K562 (cell line): ENCODE results near the gene ARL16. TPM values are rescaled to one million over a fixed set of nuclear protein-coding genes. Genes with fewer than 3 reads are reported as not detected.

Experiments
- CBFA2T2 ChIP-seq: fragments of 450-650 bp; conservative IDR thresholded peaks from 2 replicates; pipeline ENCODE4 v1.6.1; 2017; ENCODE audit warnings: mild to moderate bottlenecking
- CTBP1 ChIP-seq: fragments of 450-650 bp; IDR thresholded peaks from 2 replicates; pipeline ENCODE4 v1.6.1; 2016; ENCODE audit warnings: borderline replicate concordance
- MYC ChIP-seq, 2 experiments: fragments of 250-450 bp in 1 of 2; sonication (Bioruptor Pico) in 1 of 2; IDR thresholded peaks; 2 replicates each; pipeline versions ENCODE4 v1.5.1 to v1.6.1; 2012 to 2021; ENCODE audit warnings: low read depth in 2 of 2, borderline replicate concordance in 1 of 2, improper control_type of control experiment in 1 of 2, low read length in 1 of 2, mild to moderate bottlenecking in 1 of 2, moderate library complexity in 1 of 2
- SMARCE1 ChIP-seq: fragments of 450-650 bp; IDR thresholded peaks from 2 replicates; pipeline ENCODE4 v1.7.1; 2016; ENCODE audit warnings: mild to moderate bottlenecking
- ZNF668 ChIP-seq: fragments of 250-450 bp; sonication (Bioruptor Pico); IDR thresholded peaks from 2 replicates; pipeline ENCODE4 v1.8.0; 2022; ENCODE audit warnings: mild to moderate bottlenecking, inconsistent platforms
- polyA plus RNA-seq, 8 experiments: library from polyadenylated mRNA; depleted of rRNA in 4 of 8; stranded (reverse) in 5 of 8; unstranded in 3 of 8; fragments of >200 nt; fragmentation: Nextera tagmentation in 2 of 8; fragmentation: Illumina TruSeq in 1 of 8; extraction: Ambion mirVana in 2 of 8; extraction: Trizol in 1 of 8; gene quantifications; 2 replicates each; pipeline versions ENCODE4 v1.2.1 to v1.2.3, GENCODE V29; 2011 to 2014; ENCODE audit warnings: inconsistent platforms in 1 of 8, missing spikeins in 1 of 8
- total RNA-seq, 7 experiments: library from RNA; depleted of rRNA in 6 of 7; stranded (reverse); fragments of >200 nt in 6 of 7; fragmentation: Illumina TruSeq in 2 of 7; extraction: Trizol in 2 of 7; gene quantifications; 2 replicates each; pipeline versions ENCODE4 v1.2.1 to v1.2.3, GENCODE V29; 2011 to 2021; ENCODE audit warnings: low replicate concordance in 1 of 7
- TF ChIP-seq, protein P1 (sequence below), 2 experiments: fragments of 450-650 bp; IDR thresholded peaks; 2 replicates each; pipeline ENCODE4 v1.6.1; 2016; ENCODE audit warnings: mild to moderate bottlenecking in 2 of 2, borderline replicate concordance in 1 of 2, low read depth in 1 of 2, moderate library complexity in 1 of 2
- TF ChIP-seq, protein P2 (sequence below), 2 experiments: fragments of 450-650 bp in 1 of 2; sonication (generic) in 1 of 2; formaldehyde crosslinking in 1 of 2; IDR thresholded peaks; 2 replicates each; pipeline versions ENCODE4 v1.7.1 to v1.9.0; 2016 to 2022; ENCODE audit warnings: inconsistent platforms in 1 of 2, mild to moderate bottlenecking in 1 of 2, missing genetic modification reagents in 1 of 2

The ARL16 gene
- total and polyA plus RNA-seq, 9 of the 15 experiments (the other 6 are each of a cell fraction or from before 2014, with no cell fraction given): 5.4 to 32.4 (median 22.6) TPM

- TF ChIP-seq, protein P1, sequence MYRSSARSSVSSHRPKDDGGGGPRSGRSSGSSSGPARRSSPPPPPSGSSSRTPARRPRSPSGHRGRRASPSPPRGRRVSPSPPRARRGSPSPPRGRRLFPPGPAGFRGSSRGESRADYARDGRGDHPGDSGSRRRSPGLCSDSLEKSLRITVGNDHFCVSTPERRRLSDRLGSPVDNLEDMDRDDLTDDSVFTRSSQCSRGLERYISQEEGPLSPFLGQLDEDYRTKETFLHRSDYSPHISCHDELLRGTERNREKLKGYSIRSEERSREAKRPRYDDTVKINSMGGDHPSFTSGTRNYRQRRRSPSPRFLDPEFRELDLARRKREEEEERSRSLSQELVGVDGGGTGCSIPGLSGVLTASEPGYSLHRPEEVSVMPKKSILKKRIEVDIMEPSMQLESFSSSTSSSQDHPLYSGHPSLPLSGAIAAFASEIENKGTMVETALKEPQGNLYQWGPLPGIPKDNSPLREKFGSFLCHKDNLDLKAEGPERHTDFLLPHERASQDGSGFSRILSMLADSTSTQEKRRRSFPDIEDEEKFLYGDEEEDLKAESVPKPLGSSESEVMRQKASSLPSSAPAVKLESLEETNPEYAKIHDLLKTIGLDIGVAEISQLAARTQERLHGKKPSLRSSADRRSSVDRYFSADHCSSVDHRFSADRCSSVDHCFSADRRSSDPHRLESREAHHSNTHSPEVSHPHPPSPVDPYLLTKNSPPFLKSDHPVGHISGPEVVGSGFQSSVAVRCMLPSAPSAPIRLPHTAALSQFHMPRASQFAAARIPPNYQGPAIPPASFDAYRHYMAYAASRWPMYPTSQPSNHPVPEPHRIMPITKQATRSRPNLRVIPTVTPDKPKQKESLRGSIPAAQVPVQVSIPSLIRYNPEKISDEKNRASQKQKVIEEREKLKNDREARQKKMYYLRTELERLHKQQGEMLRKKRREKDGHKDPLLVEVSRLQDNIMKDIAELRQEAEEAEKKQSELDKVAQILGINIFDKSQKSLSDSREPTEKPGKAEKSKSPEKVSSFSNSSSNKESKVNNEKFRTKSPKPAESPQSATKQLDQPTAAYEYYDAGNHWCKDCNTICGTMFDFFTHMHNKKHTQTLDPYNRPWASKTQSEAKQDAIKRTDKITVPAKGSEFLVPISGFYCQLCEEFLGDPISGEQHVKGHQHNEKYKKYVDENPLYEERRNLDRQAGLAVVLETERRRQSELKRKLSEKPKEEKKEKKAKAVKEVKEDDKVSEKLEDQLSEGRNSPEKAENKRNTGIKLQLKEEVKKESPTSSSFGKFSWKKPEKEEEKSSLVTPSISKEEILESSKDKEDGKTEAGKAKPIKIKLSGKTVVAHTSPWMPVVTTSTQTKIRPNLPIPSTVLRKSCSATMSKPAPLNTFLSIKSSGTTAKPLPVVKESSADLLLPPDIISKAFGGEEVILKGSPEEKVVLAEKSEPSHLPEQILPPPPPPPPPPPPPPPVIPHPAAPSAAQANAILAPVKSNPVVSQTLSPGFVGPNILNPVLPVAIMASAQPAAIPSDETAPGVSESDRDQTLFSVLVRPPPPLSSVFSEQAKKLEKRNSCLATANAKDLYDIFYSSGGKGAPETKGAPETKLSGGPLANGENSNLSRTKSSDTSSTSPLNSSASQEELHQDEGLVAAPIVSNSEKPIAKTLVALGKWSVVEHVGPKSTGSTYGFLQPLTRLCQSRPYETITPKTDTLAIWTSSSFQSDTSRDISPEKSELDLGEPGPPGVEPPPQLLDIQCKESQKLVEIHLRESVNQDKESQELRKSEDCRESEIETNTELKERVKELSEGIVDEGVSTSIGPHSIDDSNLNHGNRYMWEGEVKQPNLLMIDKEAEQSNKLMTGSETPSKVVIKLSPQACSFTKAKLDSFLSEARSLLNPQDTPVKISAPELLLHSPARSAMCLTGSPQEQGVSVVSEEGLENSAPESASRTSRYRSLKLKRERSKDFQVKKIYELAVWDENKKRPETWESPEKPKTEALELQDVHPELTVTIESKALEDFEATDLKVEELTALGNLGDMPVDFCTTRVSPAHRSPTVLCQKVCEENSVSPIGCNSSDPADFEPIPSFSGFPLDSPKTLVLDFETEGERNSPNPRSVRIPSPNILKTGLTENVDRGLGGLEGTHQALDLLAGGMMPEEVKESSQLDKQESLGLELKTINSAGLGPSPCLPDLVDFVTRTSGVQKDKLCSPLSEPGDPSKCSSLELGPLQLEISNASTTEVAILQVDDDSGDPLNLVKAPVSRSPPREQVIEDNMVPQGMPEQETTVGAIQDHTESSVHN (IDR thresholded peaks at IDR 0.05; ENCODE audit: borderline replicate concordance in 1 of 2, low read depth in 1 of 2): peak in 1 of 2 experiments; percentile 60; a peak in 1 of 4 replicates
- TF ChIP-seq ZNF668 (CRISPR knock-in tag) (no peak), MYC (IDR thresholded peaks at IDR 0.05; ENCODE audit: low read depth, low read length) (0 out of 2 replicates have a peak, but pooled peaks have one; percentile 10), MYC (CRISPR knock-in tag; IDR thresholded peaks at IDR 0.05; ENCODE audit: borderline replicate concordance, low read depth) (no peak), CTBP1 (no peak), CBFA2T2 (peak; percentile 33; the same call in 1 of the 2 replicates), SMARCE1 (peak; percentile 71)
- TF ChIP-seq, protein P2, sequence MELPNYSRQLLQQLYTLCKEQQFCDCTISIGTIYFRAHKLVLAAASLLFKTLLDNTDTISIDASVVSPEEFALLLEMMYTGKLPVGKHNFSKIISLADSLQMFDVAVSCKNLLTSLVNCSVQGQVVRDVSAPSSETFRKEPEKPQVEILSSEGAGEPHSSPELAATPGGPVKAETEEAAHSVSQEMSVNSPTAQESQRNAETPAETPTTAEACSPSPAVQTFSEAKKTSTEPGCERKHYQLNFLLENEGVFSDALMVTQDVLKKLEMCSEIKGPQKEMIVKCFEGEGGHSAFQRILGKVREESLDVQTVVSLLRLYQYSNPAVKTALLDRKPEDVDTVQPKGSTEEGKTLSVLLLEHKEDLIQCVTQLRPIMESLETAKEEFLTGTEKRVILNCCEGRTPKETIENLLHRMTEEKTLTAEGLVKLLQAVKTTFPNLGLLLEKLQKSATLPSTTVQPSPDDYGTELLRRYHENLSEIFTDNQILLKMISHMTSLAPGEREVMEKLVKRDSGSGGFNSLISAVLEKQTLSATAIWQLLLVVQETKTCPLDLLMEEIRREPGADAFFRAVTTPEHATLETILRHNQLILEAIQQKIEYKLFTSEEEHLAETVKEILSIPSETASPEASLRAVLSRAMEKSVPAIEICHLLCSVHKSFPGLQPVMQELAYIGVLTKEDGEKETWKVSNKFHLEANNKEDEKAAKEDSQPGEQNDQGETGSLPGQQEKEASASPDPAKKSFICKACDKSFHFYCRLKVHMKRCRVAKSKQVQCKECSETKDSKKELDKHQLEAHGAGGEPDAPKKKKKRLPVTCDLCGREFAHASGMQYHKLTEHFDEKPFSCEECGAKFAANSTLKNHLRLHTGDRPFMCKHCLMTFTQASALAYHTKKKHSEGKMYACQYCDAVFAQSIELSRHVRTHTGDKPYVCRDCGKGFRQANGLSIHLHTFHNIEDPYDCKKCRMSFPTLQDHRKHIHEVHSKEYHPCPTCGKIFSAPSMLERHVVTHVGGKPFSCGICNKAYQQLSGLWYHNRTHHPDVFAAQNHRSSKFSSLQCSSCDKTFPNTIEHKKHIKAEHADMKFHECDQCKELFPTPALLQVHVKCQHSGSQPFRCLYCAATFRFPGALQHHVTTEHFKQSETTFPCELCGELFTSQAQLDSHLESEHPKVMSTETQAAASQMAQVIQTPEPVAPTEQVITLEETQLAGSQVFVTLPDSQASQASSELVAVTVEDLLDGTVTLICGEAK (IDR thresholded peaks at IDR 0.05): no peak
- TF ChIP-seq, protein P2 (CRISPR knock-in tag; IDR thresholded peaks at IDR 0.05): no peak
Measured at GRCh38 chr17:81722184-81723120, 38.9 kb upstream of the ARL16 start (continued).
